Measurements from ENCODE around the gene KIFBP.
A peak's percentile ranks its signal among the peaks of the same experiment; 100 is the strongest.

KIFBP gene

GRCh38 chr10:69056536-69057260, 68.1 kb downstream of the KIFBP start:
- no peak for DNase-seq (ENCODE audit: low read depth)
- TF ChIP-seq CTCF (IDR thresholded peaks at IDR 0.05; ENCODE audit: low read length, missing control alignments), result no peak
- no peak overlapping the region for H3K4me3 ChIP-seq (replicated peaks; ENCODE audit: low read depth, low read length)

GRCh38 chr10:69057261-69057950, 68.8 kb downstream of the KIFBP start:
- H3K4me3 ChIP-seq (replicated peaks; ENCODE audit: low read depth, low read length), result no peak overlapping the region
- no peak for DNase-seq (ENCODE audit: low read depth)
- TF ChIP-seq CTCF (IDR thresholded peaks at IDR 0.05; ENCODE audit: low read length, missing control alignments), result no peak

- TF ChIP-seq CTCF (IDR thresholded peaks at IDR 0.05; ENCODE audit: low read length, missing control alignments), result no peak
- peak; percentile 40 for DNase-seq (ENCODE audit: low read depth)
- H3K4me3 ChIP-seq (replicated peaks; ENCODE audit: low read depth, low read length), result no peak overlapping the region
Measured at GRCh38 chr10:69057951-69058297, 69.3 kb downstream of the KIFBP start.

GRCh38 chr10:69060127-69060798, 71.7 kb downstream of the KIFBP start:
- no peak for DNase-seq (ENCODE audit: low read depth)
- TF ChIP-seq CTCF (IDR thresholded peaks at IDR 0.05; ENCODE audit: low read length, missing control alignments), result no peak
- no peak overlapping the region for H3K4me3 ChIP-seq (replicated peaks; ENCODE audit: low read depth, low read length)

GRCh38 chr10:69061305-69062161, 72.9 kb downstream of the KIFBP start:
- peak; percentile 100 for DNase-seq (ENCODE audit: low read depth)
- H3K4me3 ChIP-seq (replicated peaks; ENCODE audit: low read depth, low read length), result peak overlapping the region; percentile 49
- no peak for TF ChIP-seq CTCF (IDR thresholded peaks at IDR 0.05; ENCODE audit: low read length, missing control alignments)

GRCh38 chr10:69062901-69063300, 74.3 kb downstream of the KIFBP start:
- DNase-seq (ENCODE audit: low read depth), result no peak
- no peak overlapping the region for H3K4me3 ChIP-seq (replicated peaks; ENCODE audit: low read depth, low read length)
- TF ChIP-seq CTCF (IDR thresholded peaks at IDR 0.05; ENCODE audit: low read length, missing control alignments), result no peak

Measured in fibroblast of pulmonary artery (primary cell).